K562 (cell line): ENCODE measurements around the gene SRGAP2B.
"Not testable (repeated sequence)": the region's sequence is repeated elsewhere in the genome, so short reads cannot be mapped to it uniquely, and the experiment has no call there.

Experiments
- FOS ChIP-seq: IDR thresholded peaks from 3 replicates; pipeline ENCODE4 v1.6.1; 2011; ENCODE audit not compliant: insufficient read length; ENCODE audit errors: extremely low read depth
- PHF8 ChIP-seq: fragments of 200-600 bp; sonication (generic); IDR thresholded peaks from 2 replicates; pipeline ENCODE4 v1.6.1; 2012; ENCODE audit warnings: mixed run types, mild to moderate bottlenecking, inconsistent platforms, low read length, moderate library complexity, borderline replicate concordance
- TBP ChIP-seq: optimal IDR thresholded peaks from 2 replicates; pipeline ENCODE3; 2011; ENCODE audit warnings: low read depth, low read length, improper control_type of control experiment
- TF ChIP-seq, protein P1 (sequence below): fragments of 250-450 bp; sonication (Bioruptor Pico); IDR thresholded peaks from 2 replicates; pipeline ENCODE4 v1.5.0; 2021; ENCODE audit warnings: mild to moderate bottlenecking, borderline replicate concordance

DNA sequence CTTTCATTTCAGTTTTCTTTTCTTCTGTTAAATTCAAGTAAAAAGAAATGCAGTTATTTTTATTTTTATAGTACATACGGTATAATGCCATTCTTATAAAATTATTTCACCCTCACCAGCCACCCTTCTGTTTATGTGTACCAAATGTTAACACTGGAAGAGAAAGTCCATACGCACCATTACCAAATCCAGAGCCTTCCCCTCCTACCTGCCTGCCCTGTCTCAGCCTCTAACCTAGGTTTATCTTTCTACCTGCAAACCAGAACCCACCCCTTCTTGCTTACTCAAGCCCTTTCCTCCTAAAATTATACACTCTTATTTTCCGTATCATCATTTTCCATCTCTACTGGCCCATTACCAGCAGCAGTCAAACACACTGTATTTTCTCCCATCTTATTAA is 84.5 kb downstream of the SRGAP2B start:
- TF ChIP-seq, protein P1, sequence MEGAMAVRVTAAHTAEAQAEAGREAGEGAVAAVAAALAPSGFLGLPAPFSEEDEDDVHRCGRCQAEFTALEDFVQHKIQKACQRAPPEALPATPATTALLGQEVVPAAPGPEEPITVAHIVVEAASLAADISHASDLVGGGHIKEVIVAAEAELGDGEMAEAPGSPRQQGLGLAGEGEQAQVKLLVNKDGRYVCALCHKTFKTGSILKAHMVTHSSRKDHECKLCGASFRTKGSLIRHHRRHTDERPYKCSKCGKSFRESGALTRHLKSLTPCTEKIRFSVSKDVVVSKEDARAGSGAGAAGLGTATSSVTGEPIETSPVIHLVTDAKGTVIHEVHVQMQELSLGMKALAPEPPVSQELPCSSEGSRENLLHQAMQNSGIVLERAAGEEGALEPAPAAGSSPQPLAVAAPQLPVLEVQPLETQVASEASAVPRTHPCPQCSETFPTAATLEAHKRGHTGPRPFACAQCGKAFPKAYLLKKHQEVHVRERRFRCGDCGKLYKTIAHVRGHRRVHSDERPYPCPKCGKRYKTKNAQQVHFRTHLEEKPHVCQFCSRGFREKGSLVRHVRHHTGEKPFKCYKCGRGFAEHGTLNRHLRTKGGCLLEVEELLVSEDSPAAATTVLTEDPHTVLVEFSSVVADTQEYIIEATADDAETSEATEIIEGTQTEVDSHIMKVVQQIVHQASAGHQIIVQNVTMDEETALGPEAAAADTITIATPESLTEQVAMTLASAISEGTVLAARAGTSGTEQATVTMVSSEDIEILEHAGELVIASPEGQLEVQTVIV (CRISPR knock-in tag), result not testable (repeated sequence)
- not testable (repeated sequence) for TF ChIP-seq FOS, PHF8, TBP
